Measurements from ENCODE around the gene BMPR1A. TPM values are rescaled to one million over a fixed set of nuclear protein-coding genes. Genes with fewer than 3 reads are reported as not detected.
"Not testable (repeated sequence)": the region's sequence is repeated elsewhere in the genome, so short reads cannot be mapped to it uniquely, and the experiment has no call there.

The BMPR1A gene
- total RNA-seq, 1 experiment from 2014 or later: 86.5 TPM

- H3K27me3 ChIP-seq (ENCODE audit: control insufficient read depth, insufficient read depth, low read length): no peaks in the 10 kb centered on the region
- H3K4me3 ChIP-seq (ENCODE audit: insufficient read depth, low read depth, low read length): no peak overlapping the region
- peaks cover 25% of the 10 kb centered on the region for H3K36me3 ChIP-seq (replicated peaks; ENCODE audit: control insufficient read depth, insufficient read depth, low read length)
- DNase-seq: no peak
These were observed 158.3 kb downstream of the BMPR1A start for GRCh38 chr10:86914734-86915133.

DNA sequence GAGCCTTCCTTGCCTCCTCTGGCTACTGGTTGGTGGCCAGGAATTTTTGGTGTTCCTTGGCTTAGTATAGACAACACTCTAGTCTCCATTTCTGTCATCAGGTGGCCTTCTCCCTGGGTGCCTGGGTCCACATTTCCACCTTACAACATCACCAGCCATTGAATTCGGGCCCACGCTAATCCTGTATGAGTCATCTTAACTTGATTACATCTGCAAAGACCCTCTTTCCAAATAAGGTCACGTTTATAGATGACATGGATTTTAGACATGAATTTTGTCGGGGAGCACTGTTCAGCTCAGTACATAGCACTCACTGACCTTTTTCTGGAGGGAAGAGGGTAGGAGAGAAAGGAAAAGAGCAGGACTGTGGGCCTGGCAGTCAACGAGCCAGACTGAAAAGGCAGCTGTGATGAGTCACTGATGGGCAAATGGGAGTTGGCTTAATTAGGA lies 161.6 kb downstream of the BMPR1A start:
- Histone ChIP-seq H3K4me3 (ENCODE audit: insufficient read depth, low read depth, low read length) (no peak overlapping the region), H3K36me3 (replicated peaks; ENCODE audit: control insufficient read depth, insufficient read depth, low read length) (peaks cover 36% of the 10 kb centered on the region), H3K27me3 (ENCODE audit: control insufficient read depth, insufficient read depth, low read length) (no peaks in the 10 kb centered on the region)
- no peak for DNase-seq

DNA sequence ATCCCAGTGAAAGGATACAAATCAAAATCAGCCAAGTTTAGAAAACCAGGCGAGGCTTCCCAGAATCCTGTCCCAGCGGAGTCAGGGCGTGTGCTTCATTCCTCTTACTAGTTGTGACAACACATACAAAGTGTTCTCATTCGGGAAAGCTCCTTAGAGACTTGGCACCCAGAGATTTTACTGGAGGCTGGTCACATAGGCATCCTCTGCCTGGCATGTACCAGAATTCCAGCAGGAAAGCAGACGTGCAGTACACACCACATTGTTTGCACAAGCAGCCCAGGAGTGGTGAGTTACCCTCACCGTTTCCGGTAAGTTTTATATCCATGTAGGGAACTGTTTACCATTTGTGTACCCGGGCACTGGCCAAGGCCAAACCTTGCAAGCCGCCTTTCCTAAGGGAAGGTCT lies 166.1 kb downstream of the BMPR1A start:
- Histone ChIP-seq H3K27me3 (ENCODE audit: control insufficient read depth, insufficient read depth, low read length) (no peaks in the 10 kb centered on the region), H3K4me3 (ENCODE audit: insufficient read depth, low read depth, low read length) (no peak overlapping the region), H3K36me3 (replicated peaks; ENCODE audit: control insufficient read depth, insufficient read depth, low read length) (peaks cover 28% of the 10 kb centered on the region)
- no peak for DNase-seq

DNA sequence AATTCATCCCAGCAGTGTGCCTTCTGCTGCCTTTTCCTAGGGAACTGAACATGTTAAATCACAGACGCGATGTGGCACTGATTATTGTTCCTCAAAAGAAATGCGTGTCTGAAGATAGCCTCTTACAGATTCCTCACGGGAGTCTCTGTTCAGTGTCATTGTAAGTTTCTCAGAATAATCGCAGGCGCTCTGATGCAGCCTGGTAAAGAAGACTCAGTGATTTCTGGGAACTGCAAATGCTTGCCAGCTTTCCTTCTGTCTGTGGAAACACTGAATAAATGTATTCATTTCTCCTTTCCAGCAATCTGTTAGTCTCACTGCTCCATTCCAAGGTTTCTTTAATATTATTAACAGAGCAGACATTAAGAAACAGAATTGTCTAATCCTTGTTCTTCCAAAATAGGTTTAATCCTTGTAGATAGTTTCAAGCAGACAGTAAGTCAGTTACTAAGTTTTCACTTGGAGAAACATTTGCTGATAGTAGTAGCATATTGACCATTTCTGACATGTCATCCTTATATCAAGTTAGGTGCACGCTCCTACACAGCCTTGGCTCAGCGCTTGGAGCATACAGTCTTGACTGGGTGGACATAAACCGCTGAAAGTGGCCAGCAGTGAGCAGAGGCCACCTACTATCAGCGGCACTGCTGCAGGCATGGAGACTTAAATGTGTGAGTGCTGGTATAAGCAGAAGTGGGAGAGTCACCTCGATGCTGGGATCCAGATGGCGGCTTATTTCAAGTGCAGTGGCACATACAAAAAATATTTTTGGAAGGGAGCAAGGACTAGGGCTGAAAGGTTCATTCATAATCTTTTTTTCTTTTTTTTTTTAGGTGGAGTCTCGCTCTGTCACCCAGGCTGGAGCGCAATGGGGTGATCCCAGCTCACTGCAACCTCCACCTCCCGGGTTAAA lies 173.3 kb downstream of the BMPR1A start:
- DNase-seq: no peak
- Histone ChIP-seq H3K4me3 (ENCODE audit: insufficient read depth, low read depth, low read length) (no peak overlapping the region), H3K36me3 (replicated peaks; ENCODE audit: control insufficient read depth, insufficient read depth, low read length) (peaks cover 17% of the 10 kb centered on the region), H3K27me3 (ENCODE audit: control insufficient read depth, insufficient read depth, low read length) (no peaks in the 10 kb centered on the region)

- no peak for DNase-seq
- peaks cover 19% of the 10 kb centered on the region for H3K36me3 ChIP-seq (replicated peaks; ENCODE audit: control insufficient read depth, insufficient read depth, low read length)
- H3K4me3 ChIP-seq (ENCODE audit: insufficient read depth, low read depth, low read length): no peak overlapping the region
- no peaks in the 10 kb centered on the region for H3K27me3 ChIP-seq (ENCODE audit: control insufficient read depth, insufficient read depth, low read length)
These were observed 175.5 kb downstream of the BMPR1A start for GRCh38 chr10:86931872-86932271.

DNA sequence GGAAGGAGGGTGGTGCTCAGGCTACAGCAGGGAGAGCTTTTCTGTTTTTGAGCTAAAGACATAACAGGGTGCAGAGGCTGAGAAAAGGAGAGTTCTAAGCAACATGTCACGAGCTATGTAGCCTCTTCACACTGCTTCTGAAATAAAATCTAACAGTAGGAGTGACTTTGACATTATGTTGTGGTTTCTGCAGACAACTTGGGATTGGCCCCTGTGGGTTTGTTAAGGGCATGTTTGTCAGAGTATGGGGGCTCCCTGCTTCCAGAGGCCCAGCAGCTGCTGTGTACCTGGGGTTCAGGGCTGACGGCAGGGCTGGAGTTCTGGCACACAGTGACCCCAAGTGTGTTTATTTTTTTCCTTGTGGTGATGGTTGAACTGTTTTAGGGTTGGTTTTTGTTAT lies 176.3 kb downstream of the BMPR1A start:
- DNase-seq: no peak
- H3K4me3 ChIP-seq (ENCODE audit: insufficient read depth, low read depth, low read length): no peak overlapping the region
- H3K27me3 ChIP-seq (ENCODE audit: control insufficient read depth, insufficient read depth, low read length): no peaks in the 10 kb centered on the region
- peaks cover 19% of the 10 kb centered on the region for H3K36me3 ChIP-seq (replicated peaks; ENCODE audit: control insufficient read depth, insufficient read depth, low read length)

DNA sequence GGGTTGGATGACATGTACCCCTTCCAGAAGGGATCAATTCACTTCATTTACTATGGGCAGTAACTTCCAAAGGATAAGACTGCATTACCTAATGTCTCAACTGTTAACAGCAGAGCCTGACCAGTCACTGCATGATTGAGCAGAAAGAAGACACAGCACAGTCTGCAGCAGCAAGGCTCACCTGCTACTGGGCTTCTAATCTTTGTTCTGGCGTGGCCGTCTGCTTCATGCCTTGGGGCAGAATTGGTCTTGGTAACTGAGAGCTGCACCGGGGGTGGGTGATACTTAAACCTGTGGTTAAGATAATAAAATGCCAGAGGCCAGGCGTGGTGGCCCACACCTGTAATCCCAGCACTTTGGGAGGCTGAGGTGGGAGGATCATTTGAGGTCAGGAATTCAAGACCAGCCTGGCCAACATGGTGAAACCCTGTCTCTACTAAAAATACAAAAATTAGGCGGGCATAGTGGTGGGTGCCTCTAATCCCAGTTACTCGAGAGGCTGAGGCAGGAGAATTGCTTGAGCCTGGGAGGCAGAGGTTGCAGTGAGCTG lies 177.8 kb downstream of the BMPR1A start:
- H3K27me3 ChIP-seq (ENCODE audit: control insufficient read depth, insufficient read depth, low read length); DNase-seq; H3K4me3 ChIP-seq (ENCODE audit: insufficient read depth, low read depth, low read length): not testable (repeated sequence)
- H3K36me3 ChIP-seq (replicated peaks; ENCODE audit: control insufficient read depth, insufficient read depth, low read length): peaks cover 18% of the 10 kb centered on the region

DNA sequence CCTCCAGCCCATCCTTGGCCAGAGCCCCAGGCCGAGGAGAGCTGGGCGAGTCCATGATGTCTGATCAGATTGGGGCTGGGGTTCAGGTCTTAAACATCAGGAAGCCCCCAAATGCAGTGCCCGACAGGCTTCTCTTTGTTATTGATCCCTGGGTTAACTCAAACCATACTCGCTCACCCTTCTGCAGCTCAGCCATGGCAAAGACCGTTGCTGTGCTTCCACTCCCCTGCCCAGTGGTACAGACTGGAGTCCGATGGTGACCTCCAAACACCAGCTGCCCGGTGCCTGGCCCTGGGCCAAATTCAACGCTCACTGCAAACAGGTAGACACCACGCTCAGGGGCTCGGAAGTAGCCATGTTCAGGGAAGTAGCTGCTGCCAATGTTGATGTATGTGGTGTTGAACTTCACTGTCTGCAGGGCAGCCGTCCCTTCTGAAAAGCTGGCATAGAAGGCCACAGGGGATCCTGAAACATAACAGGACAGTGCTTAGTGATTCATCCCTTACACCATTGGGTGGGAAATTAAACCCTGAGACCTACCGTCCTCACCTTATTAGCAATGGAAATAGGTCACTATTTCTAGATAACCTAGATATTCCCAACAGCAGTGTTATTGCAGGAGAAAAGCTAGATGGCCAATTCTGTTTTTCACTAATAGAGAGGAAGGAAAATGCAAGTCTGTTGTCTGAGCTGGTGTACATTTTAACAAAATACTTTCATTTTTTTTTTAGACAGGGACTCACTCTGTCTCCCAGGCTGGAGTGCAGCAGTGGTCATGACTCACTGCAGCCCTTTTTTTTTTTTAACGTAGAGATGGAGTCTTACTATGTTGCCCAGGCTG lies 180.5 kb downstream of the BMPR1A start:
- Histone ChIP-seq H3K4me3 (ENCODE audit: insufficient read depth, low read depth, low read length) (no peak overlapping the region), H3K27me3 (ENCODE audit: control insufficient read depth, insufficient read depth, low read length) (no peaks in the 10 kb centered on the region), H3K36me3 (replicated peaks; ENCODE audit: control insufficient read depth, insufficient read depth, low read length) (peaks cover 3% of the 10 kb centered on the region)
- DNase-seq: no peak

DNA sequence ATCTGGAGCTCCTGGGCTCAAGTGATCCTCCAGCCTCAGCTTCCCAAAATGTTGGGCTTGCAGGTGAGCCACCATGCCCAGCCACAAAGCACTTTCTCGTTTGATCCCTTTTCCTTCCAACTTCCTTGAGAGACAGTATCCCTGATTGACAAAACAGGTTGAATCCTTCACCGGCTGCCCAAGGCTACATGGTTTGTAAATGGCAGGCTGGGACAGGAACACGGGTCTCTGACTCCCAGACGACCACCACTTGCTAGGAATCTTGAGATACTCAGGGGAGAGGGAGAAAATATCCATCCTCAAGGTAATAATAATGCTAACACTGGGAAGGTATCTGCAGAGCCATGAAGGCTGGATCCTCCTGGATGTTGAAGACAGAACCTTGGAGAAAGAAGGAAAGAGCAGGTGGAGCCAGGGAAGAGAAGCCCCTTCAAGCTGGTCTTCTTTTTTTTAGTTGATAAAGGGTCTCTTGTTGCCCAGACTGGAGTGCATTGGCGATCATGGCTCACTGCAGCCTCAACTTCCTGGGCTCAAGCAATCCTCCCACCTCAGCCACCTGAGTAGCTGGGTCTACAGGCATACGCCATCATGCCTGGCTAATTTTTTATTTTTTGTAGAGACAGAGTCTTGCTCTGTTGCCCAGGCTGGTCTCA lies 181.2 kb downstream of the BMPR1A start:
- Histone ChIP-seq H3K36me3 (replicated peaks; ENCODE audit: control insufficient read depth, insufficient read depth, low read length) (peaks cover 3% of the 10 kb centered on the region), H3K4me3 (ENCODE audit: insufficient read depth, low read depth, low read length) (no peak overlapping the region), H3K27me3 (ENCODE audit: control insufficient read depth, insufficient read depth, low read length) (no peaks in the 10 kb centered on the region)
- DNase-seq: no peak

DNA sequence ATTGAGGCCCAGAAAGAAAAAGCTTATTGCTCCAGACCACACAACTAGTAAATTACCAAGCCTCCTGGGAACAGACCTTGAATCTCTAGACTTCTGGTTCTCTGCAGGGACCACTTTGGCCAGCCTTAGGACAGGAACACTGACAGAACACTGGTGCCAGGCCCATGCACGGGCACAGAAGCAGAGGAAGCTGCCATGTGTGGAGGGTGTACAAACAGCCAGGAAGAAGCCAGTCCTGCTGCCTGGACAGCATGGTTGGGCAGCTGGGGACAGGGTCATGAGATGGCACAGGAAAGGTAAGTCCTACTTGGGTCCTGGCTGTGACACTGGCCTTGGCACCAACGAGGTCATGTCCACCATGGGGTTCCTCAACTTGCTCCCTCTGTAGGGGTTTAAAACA lies 181.8 kb downstream of the BMPR1A start:
- H3K36me3 ChIP-seq (replicated peaks; ENCODE audit: control insufficient read depth, insufficient read depth, low read length): peaks cover 3% of the 10 kb centered on the region
- H3K27me3 ChIP-seq (ENCODE audit: control insufficient read depth, insufficient read depth, low read length): no peaks in the 10 kb centered on the region
- no peak overlapping the region for H3K4me3 ChIP-seq (ENCODE audit: insufficient read depth, low read depth, low read length)
- DNase-seq: no peak

DNA sequence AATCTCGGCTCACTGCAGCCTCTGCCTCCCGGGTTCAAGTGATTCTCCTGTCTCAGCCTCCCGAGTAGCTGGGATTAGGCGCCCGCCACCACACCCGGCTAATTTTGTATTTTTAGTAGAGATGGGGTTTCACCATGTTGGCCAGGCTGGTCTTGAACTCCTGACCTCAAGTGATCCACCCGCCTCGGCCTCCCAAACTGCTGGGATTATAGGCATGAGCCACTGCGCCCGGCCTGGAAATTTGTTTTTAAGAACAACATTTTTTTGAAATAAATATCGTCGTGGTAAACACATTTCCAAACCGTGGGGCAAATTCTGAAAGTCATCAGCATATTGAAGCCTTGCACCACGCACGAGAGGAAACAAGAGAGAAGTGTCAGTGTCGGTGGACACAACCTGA lies 183.7 kb downstream of the BMPR1A start:
- not testable (repeated sequence) for DNase-seq; H3K4me3 ChIP-seq (ENCODE audit: insufficient read depth, low read depth, low read length); H3K36me3 ChIP-seq (replicated peaks; ENCODE audit: control insufficient read depth, insufficient read depth, low read length); H3K27me3 ChIP-seq (ENCODE audit: control insufficient read depth, insufficient read depth, low read length)

DNA sequence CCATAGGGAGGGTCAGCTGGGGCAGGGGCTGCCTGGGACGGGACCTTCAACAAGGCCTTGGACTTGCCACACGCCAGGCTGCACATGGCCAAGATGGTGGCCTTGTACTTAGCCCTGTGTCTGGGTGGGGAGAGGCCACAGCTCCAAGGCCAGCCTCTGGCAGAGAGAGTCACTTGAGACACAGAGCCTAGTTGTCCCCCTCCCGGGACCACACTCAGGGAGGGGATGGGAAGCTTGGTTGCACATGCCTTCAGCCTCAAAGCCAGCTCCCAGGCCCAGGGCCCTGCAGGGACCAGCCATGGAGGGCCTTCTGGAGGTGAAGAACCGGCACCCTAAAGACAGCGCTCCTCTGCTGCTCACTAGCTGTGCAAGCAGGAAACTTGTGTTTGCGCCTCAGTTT lies 184.3 kb downstream of the BMPR1A start:
- Histone ChIP-seq H3K36me3 (replicated peaks; ENCODE audit: control insufficient read depth, insufficient read depth, low read length) (peaks cover 3% of the 10 kb centered on the region; the same call in 1 of the 2 replicates), H3K27me3 (ENCODE audit: control insufficient read depth, insufficient read depth, low read length) (no peaks in the 10 kb centered on the region), H3K4me3 (ENCODE audit: insufficient read depth, low read depth, low read length) (no peak overlapping the region)
- no peak for DNase-seq

GRCh38 chr10:86941426-86941825 lies 185.0 kb downstream of the BMPR1A start:
- peaks cover 1% of the 10 kb centered on the region; the same call in 1 of the 2 replicates for H3K36me3 ChIP-seq (replicated peaks; ENCODE audit: control insufficient read depth, insufficient read depth, low read length)
- no peak for DNase-seq
- no peak overlapping the region for H3K4me3 ChIP-seq (ENCODE audit: insufficient read depth, low read depth, low read length)
- H3K27me3 ChIP-seq (ENCODE audit: control insufficient read depth, insufficient read depth, low read length): no peaks in the 10 kb centered on the region

- no peaks in the 10 kb centered on the region for H3K27me3 ChIP-seq (ENCODE audit: control insufficient read depth, insufficient read depth, low read length)
- no peak overlapping the region for H3K4me3 ChIP-seq (ENCODE audit: insufficient read depth, low read depth, low read length)
- H3K36me3 ChIP-seq (replicated peaks; ENCODE audit: control insufficient read depth, insufficient read depth, low read length): no peaks in the 10 kb centered on the region
- DNase-seq: no peak
These were observed 185.6 kb downstream of the BMPR1A start for GRCh38 chr10:86941991-86942421.

Data from H7 (cell line).